Heart right ventricle (tissue), 16 donors: Measurements from ENCODE around the gene PDIA5. TPM values are rescaled to one million over a fixed set of nuclear protein-coding genes. Genes with fewer than 3 reads are reported as not detected.

ENCODE experiments used
- ATAC-seq, 8 donors: fragments of 200-7000 bp; cut with Tn5 transposase; one replicate each; pipeline ENCODE4 v1.9.1; 2020; ENCODE audit warnings: mild to moderate bottlenecking in 8 of 8, moderate library complexity in 8 of 8, moderate number of reproducible peaks in 1 of 8
- DNase-seq, 2 donors: peaks; one replicate each; pipeline ENCODE4 v3.0.0-alpha.2; 2020
- H3K27ac ChIP-seq, 10 donors: fragments of 200-600 bp; sonication (generic) in 2 of 10; one replicate each; pipeline versions ENCODE4 v1.5.0 to v1.8.0; 2020 to 2022; ENCODE audit warnings: mild to moderate bottlenecking in 3 of 10
- H3K27me3 ChIP-seq, 7 donors: fragments of 200-600 bp; one replicate each; pipeline ENCODE4 v1.8.0; 2021 to 2022; ENCODE audit warnings: mild to moderate bottlenecking in 2 of 7
- H3K36me3 ChIP-seq, 9 donors: fragments of 200-600 bp; sonication (generic) in 1 of 9; one replicate each; pipeline versions ENCODE4 v1.5.0 to v1.8.0; 2020 to 2022; ENCODE audit warnings: mild to moderate bottlenecking in 2 of 9
- H3K4me1 ChIP-seq, 9 donors: fragments of 200-600 bp; sonication (generic) in 1 of 9; one replicate each; pipeline versions ENCODE4 v1.5.0 to v1.8.0; 2020 to 2022; ENCODE audit warnings: mild to moderate bottlenecking in 4 of 9
- H3K4me3 ChIP-seq, 10 donors: fragments of 200-600 bp; sonication (generic) in 2 of 10; one replicate each; pipeline versions ENCODE4 v1.5.0 to v1.8.0; 2020 to 2022; ENCODE audit warnings: mild to moderate bottlenecking in 7 of 10, moderate library complexity in 2 of 10
- H3K9me3 ChIP-seq, 11 donors: fragments of 200-600 bp in 10 of 11; sonication (generic) in 2 of 11; one replicate each; pipeline versions ENCODE4 v1.5.0 to v1.8.0; 2013 to 2022; ENCODE audit warnings: mild to moderate bottlenecking in 2 of 11, control low read depth in 1 of 11, moderate library complexity in 1 of 11
- CTCF ChIP-seq, 9 donors: fragments of 200-600 bp; sonication (generic) in 2 of 9; IDR thresholded peaks; one replicate each; pipeline versions ENCODE4 v1.5.0 to v1.8.0; 2021 to 2022; ENCODE audit warnings: antibody characterized with exemption in 9 of 9, mild to moderate bottlenecking in 5 of 9, moderate library complexity in 1 of 9
- WGBS, 2 donors: extraction: QIAGEN DNeasy Blood & Tissue Kit; methylation state at CpG; one replicate each; pipeline ENCODE4 v1.1.7; 2013; ENCODE audit warnings: inconsistent platforms in 1 of 2; 5-methylcytosine and 5-hydroxymethylcytosine counted together
- intact Hi-C, 10 donors: fragments of 100-400 bp; cut with DNase I; formaldehyde crosslinking; loops; one replicate each; pipeline versions ENCODE4 v1.11.1 to v1.14.2; 2022
- microRNA-seq, 2 donors: library from miRNA; unstranded; fragments of <30 nt; microRNA quantifications; one replicate each; pipeline ENCODE4 v1.2.0, GENCODE V29; 2021
- polyA plus RNA-seq, 2 donors: library from polyadenylated mRNA; stranded (reverse); fragments of 200-250 nt; gene quantifications; one replicate each; pipeline ENCODE4 v1.2.3, GENCODE V29; 2013
- total RNA-seq, 10 donors: library from RNA; stranded (reverse); fragmentation: NEBNext Ultra II Directional in 3 of 10; extraction: Animal tissue kit (Norgen Biotek cat#: 25700) in 3 of 10; gene quantifications; one replicate each; pipeline versions ENCODE4 v1.2.1 to v1.2.4, GENCODE V29; 2021 to 2023
- donor health status: Arrhythmogenic right ventricular cardiomyopathy.
- donor health status: ischemic (EF 13 %, LVEDD 7.1; RV severe dilation, severe dysfunction).
- donor health status: healthy with polysubstance abuse.
- donor health status: DM: no; HTN: yes; CAD: no.
- donor health status: DM: no; HTN: no; CAD: no.
- donor health status: ischemic (EF 25% LVEDD 6.9; RV normal size, moderate dysfunction).
- donor health status: ischemic (EF 25% LVEDD 5.7; RV mildly dilated, moderate dysfunction).
- donor health status: healthy.
- donor health status: DM: yes; HTN: yes; CAD: no.
- donor health status: Ischemic cardiomyopathy.
- donor health status: ischemic (EF 35%, LVEDD 5.7; RV mildly dilated, moderate dysfunction).
- donor health status: nonischemic (EF 11% LVEDD 7.7; RV severe dilation, severe dysfunction).
- donor health status: DM: yes; HTN: yes; CAD: no.
- donor health status: PGD.
- donor health status: ischemic (EF 29% LVEDD 5.4; RV normal size, mild dysfunction).
- donor health status: nonischemic (EF 23%, LVEDD 6.1; RV moderate dilation, normal function).

Gene PDIA5
- total and polyA plus RNA-seq, 12 donors = 4.2 to 14.6 (median 6.3) TPM

GRCh38 chr3:123202451-123202850 is 135.6 kb downstream of the PDIA5 start:
- ATAC-seq = no peak
- Histone ChIP-seq H3K9me3 (peaks cover 0 to 6% (median 0%) of the 10 kb centered on the region in 11 donors), H3K4me1 (peaks cover 0 to 21% (median 15%) of the 10 kb centered on the region in 9 donors), H3K4me3 (peak overlapping the region; percentile 78 to 100 (median 94)), H3K36me3 (no peaks in the 10 kb centered on the region), H3K27me3 (no peaks in the 10 kb centered on the region), H3K27ac (peak overlapping the region in 9 of 10 donors; percentile 78 to 95 (median 86))
- no peak for DNase-seq
- 2 to 3% methylated on average over 7 of the region's 7 CpGs for WGBS, 2 donors
- TF ChIP-seq CTCF (IDR thresholded peaks at IDR 0.05) = no peak
- intact Hi-C loops = loop anchor here in 1 of 10 donors (10.0 kb wide), 1 partner anchor 168 kb away; no protein-coding TSS in a partner anchor

Small RNA genes lying within 50 kb of the gene (microRNA-seq; reads per million reads assigned to microRNA genes)
- 0 to 0.51 reads per million in 2 donors for gene MIR7110

Other genes starting within 250 kb of the PDIA5 start
- gene SEMA5B, start 39.3 kb upstream of the PDIA5 start, total RNA-seq = 10 to 100 TPM in 4 of 10 donors, 1 to 10 TPM in 6; 1.3 to 12.7 (median 7.4) TPM
- 10 to 100 TPM in 1 of 2 donors, 1 to 10 TPM in 1; 4.2 to 10.3 TPM for gene SEMA5B, start 39.3 kb upstream of the PDIA5 start, polyA plus RNA-seq
- gene SEC22A, start 134.9 kb downstream of the PDIA5 start, total RNA-seq = 10 to 100 TPM in 6 of 10 donors, 1 to 10 TPM in 4; 7.0 to 13.6 (median 10.3) TPM
- gene SEC22A, start 134.9 kb downstream of the PDIA5 start, polyA plus RNA-seq = 1 to 10 TPM; 2.9 to 9.5 TPM